Liver (tissue), 9 donors: ENCODE results near the gene SCGB2B2. TPM values are rescaled to one million over a fixed set of nuclear protein-coding genes. Genes with fewer than 3 reads are reported as not detected.

Experiments
- DNase-seq: peaks from one replicate; pipeline ENCODE4 v3.0.0-alpha.2; 2017; ENCODE audit warnings: low spot score
- H3K27ac ChIP-seq, 2 donors: one replicate each; pipeline ENCODE4 v1.7.0; 2013; ENCODE audit warnings: inconsistent platforms in 2 of 2, low read length in 2 of 2, control low read depth in 1 of 2, low read depth in 1 of 2, mild to moderate bottlenecking in 1 of 2
- H3K27me3 ChIP-seq, 4 donors: one replicate each; pipeline versions ENCODE4 v1.6.1 to v1.7.0; 2013; ENCODE audit warnings: low read length in 3 of 4, inconsistent platforms in 1 of 4, mild to moderate bottlenecking in 1 of 4, moderate library complexity in 1 of 4; ENCODE audit not compliant: control insufficient read depth in 4 of 4, insufficient read depth in 4 of 4
- H3K36me3 ChIP-seq, 4 donors: one replicate each; pipeline versions ENCODE4 v1.6.1 to v1.7.0; 2013; ENCODE audit warnings: low read length in 3 of 4, mild to moderate bottlenecking in 3 of 4, low read depth in 1 of 4, moderate library complexity in 1 of 4; ENCODE audit not compliant: control insufficient read depth in 4 of 4, insufficient read depth in 3 of 4
- H3K4me1 ChIP-seq, 4 donors: one replicate each; pipeline versions ENCODE4 v1.6.1 to v1.7.0; 2013; ENCODE audit warnings: low read length in 3 of 4, mild to moderate bottlenecking in 3 of 4, moderate library complexity in 1 of 4; ENCODE audit not compliant: control insufficient read depth in 4 of 4, insufficient read depth in 4 of 4
- H3K4me3 ChIP-seq, 3 donors: one replicate each; pipeline versions ENCODE4 v1.6.1 to v1.7.0; 2013; ENCODE audit warnings: low read length in 3 of 3, control low read depth in 1 of 3, low read depth in 1 of 3, mild to moderate bottlenecking in 1 of 3
- H3K9ac ChIP-seq, 2 donors: one replicate each; pipeline ENCODE4 v1.7.0; 2013; ENCODE audit warnings: low read length in 2 of 2, mild to moderate bottlenecking in 2 of 2, moderate library complexity in 2 of 2, control low read depth in 1 of 2, low read depth in 1 of 2
- H3K9me3 ChIP-seq, 4 donors: one replicate each; pipeline versions ENCODE4 v1.6.1 to v1.7.0; 2013; ENCODE audit warnings: low read length in 3 of 4; ENCODE audit not compliant: control insufficient read depth in 4 of 4
- ATF3 ChIP-seq: IDR thresholded peaks from 2 replicates; pipeline ENCODE4 v1.6.1; 2016; ENCODE audit warnings: antibody characterized with exemption
- CTCF ChIP-seq: fragments of 150-350 bp; IDR thresholded peaks from 2 replicates; pipeline ENCODE4 v1.5.1; 2017; ENCODE audit warnings: improper control_type of control experiment, low read depth, low read length; ENCODE audit not compliant: missing input control
- EGR1 ChIP-seq, 2 donors: IDR thresholded peaks; 2 replicates each; pipeline ENCODE4 v1.6.1; 2016 to 2018; ENCODE audit warnings: antibody characterized with exemption in 2 of 2, low read depth in 2 of 2
- FOXA1 ChIP-seq: IDR thresholded peaks from 2 replicates; pipeline ENCODE4 v1.6.1; 2016; ENCODE audit warnings: antibody characterized with exemption
- FOXA2 ChIP-seq: IDR thresholded peaks from 2 replicates; pipeline ENCODE4 v1.6.1; 2016; ENCODE audit warnings: antibody characterized with exemption
- GABPA ChIP-seq, 2 donors: IDR thresholded peaks in 1 of 2; conservative IDR thresholded peaks in 1 of 2; 2 replicates each; pipeline ENCODE4 v1.6.1; 2016; ENCODE audit warnings: antibody characterized with exemption in 2 of 2, mild to moderate bottlenecking in 1 of 2, moderate library complexity in 1 of 2
- HNF4A ChIP-seq, 2 donors: conservative IDR thresholded peaks; 2 replicates each; pipeline ENCODE4 v1.6.1; 2016; ENCODE audit warnings: antibody characterized with exemption in 2 of 2, mild to moderate bottlenecking in 2 of 2
- HNF4G ChIP-seq: IDR thresholded peaks from 2 replicates; pipeline ENCODE4 v1.6.1; 2016; ENCODE audit warnings: antibody characterized with exemption
- JUND ChIP-seq, 2 donors: IDR thresholded peaks; 2 replicates each; pipeline ENCODE4 v1.6.1; 2016; ENCODE audit warnings: antibody characterized with exemption in 2 of 2
- MAX ChIP-seq: IDR thresholded peaks from 2 replicates; pipeline ENCODE4 v1.6.1; 2016; ENCODE audit warnings: antibody characterized with exemption
- NR2F2 ChIP-seq: IDR thresholded peaks from 2 replicates; pipeline ENCODE4 v1.6.1; 2016; ENCODE audit warnings: antibody characterized with exemption
- RAD21 ChIP-seq, 2 donors: IDR thresholded peaks; 2 replicates each; pipeline ENCODE4 v1.6.1; 2016; ENCODE audit warnings: antibody characterized with exemption in 2 of 2, mild to moderate bottlenecking in 2 of 2
- REST ChIP-seq: IDR thresholded peaks from 2 replicates; pipeline ENCODE4 v1.6.1; 2016; ENCODE audit warnings: antibody characterized with exemption, mild to moderate bottlenecking
- RXRA ChIP-seq, 2 donors: IDR thresholded peaks; 2 replicates each; pipeline ENCODE4 v1.6.1; 2017 to 2018; ENCODE audit warnings: antibody characterized with exemption in 2 of 2, mild to moderate bottlenecking in 1 of 2
- SP1 ChIP-seq: IDR thresholded peaks from 2 replicates; pipeline ENCODE4 v1.6.1; 2018; ENCODE audit warnings: antibody characterized with exemption, mild to moderate bottlenecking
- TAF1 ChIP-seq: conservative IDR thresholded peaks from 2 replicates; pipeline ENCODE4 v1.6.1; 2016; ENCODE audit warnings: antibody characterized with exemption, mild to moderate bottlenecking
- YY1 ChIP-seq: IDR thresholded peaks from 2 replicates; pipeline ENCODE4 v1.6.1; 2016; ENCODE audit warnings: antibody characterized with exemption, mild to moderate bottlenecking
- ZBTB33 ChIP-seq: IDR thresholded peaks from 2 replicates; pipeline ENCODE4 v1.6.1; 2016; ENCODE audit warnings: antibody characterized with exemption
- WGBS: extraction: QIAGEN DNeasy Blood & Tissue Kit; methylation state at CpG from one replicate; pipeline ENCODE4 v1.1.7; 2013; 5-methylcytosine and 5-hydroxymethylcytosine counted together
- polyA plus RNA-seq, 2 donors: library from polyadenylated mRNA; stranded (reverse) in 1 of 2; unstranded in 1 of 2; fragments of 200-250 nt in 1 of 2; fragments of >200 nt in 1 of 2; fragmentation: Nextera tagmentation in 1 of 2; extraction: Ambion mirVana in 1 of 2; gene quantifications; one replicate each; pipeline versions ENCODE4 v1.2.1 to v1.2.3, GENCODE V29; 2013 to 2015
- total RNA-seq, 2 donors: library from RNA; depleted of rRNA; stranded (reverse); fragments of >200 nt; gene quantifications; one replicate each; pipeline ENCODE4 v1.2.3, GENCODE V29; 2014
- donor health status: healthy.
- donor health status: healthy.
- donor health status: healthy.
- donor health status: healthy.
- donor health status: healthy.

SCGB2B2 gene
- total and polyA plus RNA-seq, 4 donors = 0.09 to 0.50 (median 0.25) TPM; not detected in 1

GRCh38 chr19:34675919-34676318 is 1.0 kb downstream of the SCGB2B2 start:
- H3K36me3 ChIP-seq = peaks cover 0 to 21% (median 19%) of the 10 kb centered on the region in 4 donors
- peak overlapping the region in 1 of 3 donors; percentile 85 for H3K4me3 ChIP-seq
- H3K27ac ChIP-seq = no peak overlapping the region
- peaks cover 0 to 12% (median 5%) of the 10 kb centered on the region in 4 donors for H3K9me3 ChIP-seq
- no peaks in the 10 kb centered on the region for H3K27me3 ChIP-seq
- TF ChIP-seq JUND (IDR thresholded peaks at IDR 0.05) (no peak), ATF3 (no peak)
- peaks cover 0 to 32% (median 20%) of the 10 kb centered on the region in 4 donors for H3K4me1 ChIP-seq
- H3K9ac ChIP-seq = no peak overlapping the region
- 96% methylated on average over 9 of the region's 9 CpGs for WGBS
- no peak for DNase-seq

- TF ChIP-seq REST = no peak
- TF ChIP-seq YY1 = no peak
- no peak for TF ChIP-seq GABPA (IDR thresholded peaks at IDR 0.05 in 1 of 2, conservative IDR thresholded peaks at IDR 0.05 in 1 of 2)
- TF ChIP-seq FOXA2 = no peak
- TF ChIP-seq HNF4G = no peak
- TF ChIP-seq FOXA1 = no peak
- TF ChIP-seq NR2F2 = no peak
- TF ChIP-seq SP1 = no peak
- TF ChIP-seq MAX = no peak
- TF ChIP-seq RAD21 (IDR thresholded peaks at IDR 0.05) = no peak
- no peak for TF ChIP-seq TAF1
- TF ChIP-seq HNF4A (conservative IDR thresholded peaks at IDR 0.05) = no peak
- no peak for TF ChIP-seq EGR1 (IDR thresholded peaks at IDR 0.05; ENCODE audit: low read depth in 2 of 2)
- TF ChIP-seq JUND (IDR thresholded peaks at IDR 0.05) = no peak
- TF ChIP-seq CTCF = no peak
- no peak for TF ChIP-seq ATF3
- no peak for TF ChIP-seq RXRA (IDR thresholded peaks at IDR 0.05)
- no peak for TF ChIP-seq ZBTB33
- peaks cover 0 to 9% (median 5%) of the 10 kb centered on the region in 4 donors for H3K9me3 ChIP-seq
- H3K27me3 ChIP-seq = no peaks in the 10 kb centered on the region
- H3K36me3 ChIP-seq = peaks cover 0 to 15% (median 14%) of the 10 kb centered on the region in 4 donors
- no peak overlapping the region for H3K4me3 ChIP-seq
- H3K9ac ChIP-seq = no peak overlapping the region
- DNase-seq = no peak
- H3K27ac ChIP-seq = no peak overlapping the region
- WGBS = 97% methylated on average over 3 of the region's 3 CpGs
- H3K4me1 ChIP-seq = peaks cover 0 to 32% (median 20%) of the 10 kb centered on the region in 4 donors
Measured at GRCh38 chr19:34675250-34675649, 1.7 kb downstream of the SCGB2B2 start.
